ENCODE data around the gene PKD2.
"Not testable (repeated sequence)": the region's sequence is repeated elsewhere in the genome, so short reads cannot be mapped to it uniquely, and the experiment has no call there.

The PKD2 gene

DNA sequence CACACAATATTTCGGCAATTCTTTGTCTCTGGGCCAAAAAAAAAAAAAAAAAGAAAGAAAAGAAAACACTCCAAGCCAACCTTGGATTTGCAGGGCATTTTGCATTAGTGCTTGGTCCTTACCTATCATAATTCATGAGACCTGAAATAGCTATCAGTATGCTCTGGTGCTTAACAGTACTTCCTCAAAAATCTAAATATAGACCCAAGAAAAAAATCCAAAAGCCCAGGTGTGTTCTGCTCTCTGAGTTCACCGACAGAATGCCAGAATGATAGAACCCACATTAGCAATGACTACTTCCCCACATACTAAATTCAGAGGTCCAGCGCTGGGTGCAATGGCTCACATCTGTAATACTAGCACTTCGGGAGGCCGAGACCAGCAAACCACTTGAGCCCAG lies 108.2 kb downstream of the PKD2 start:
- no peak for DNase-seq (ENCODE audit: low read depth)

DNA sequence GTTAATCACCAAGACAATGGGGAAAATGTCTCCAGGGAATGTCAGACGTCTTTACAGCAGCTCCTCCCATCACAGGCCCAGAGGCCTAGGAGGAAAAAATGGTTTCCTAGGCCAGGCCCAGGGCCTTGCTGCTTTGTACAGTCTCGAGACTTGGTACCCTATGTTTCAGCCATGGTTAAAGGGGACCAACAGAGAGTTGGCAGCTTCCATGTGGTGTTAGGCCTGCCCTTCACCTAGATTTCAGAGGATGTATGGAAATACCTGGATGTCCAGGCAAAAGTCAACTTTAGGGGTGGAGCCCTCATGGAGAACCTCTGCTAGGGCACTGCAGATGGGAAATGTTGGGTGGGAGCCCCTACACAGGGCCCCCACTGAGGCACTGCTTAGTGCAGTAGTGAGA lies 112.5 kb downstream of the PKD2 start:
- no peak for DNase-seq (ENCODE audit: low read depth)

- DNase-seq (ENCODE audit: low read depth), result not testable (repeated sequence)
Observed at GRCh38 chr4:88122260-88122659, 114.8 kb downstream of the PKD2 start.
